H1 (cell line): ENCODE results near the gene DIPK1A. TPM values are rescaled to one million over a fixed set of nuclear protein-coding genes. Genes with fewer than 3 reads are reported as not detected.

Experiments used
- CHD7 ChIP-seq: fragments of 300-600 bp; sonication (generic); IDR thresholded peaks from 2 replicates; pipeline ENCODE4 v1.7.1; 2012; ENCODE audit warnings: low read length, moderate library complexity, mild to moderate bottlenecking, inconsistent platforms; ENCODE audit not compliant: insufficient replicate concordance
- EP300 ChIP-seq, 2 experiments: IDR thresholded peaks; 1 replicate in 1 of 2; 2 replicates in 1 of 2; pipeline ENCODE4 v1.6.1; 2011 to 2012; ENCODE audit warnings: low read depth in 2 of 2, low read length in 2 of 2, mild to moderate bottlenecking in 2 of 2, borderline replicate concordance in 1 of 2, inconsistent platforms in 1 of 2, moderate library complexity in 1 of 2
- SP1 ChIP-seq: IDR thresholded peaks from 2 replicates; pipeline ENCODE4 v1.6.1; 2011; ENCODE audit warnings: low read depth, low read length
- polyA plus RNA-seq, 7 experiments: library from polyadenylated mRNA; depleted of rRNA in 3 of 7; stranded (reverse) in 5 of 7; unstranded in 2 of 7; fragments of >200 nt in 5 of 7; fragments of 200-250 nt in 2 of 7; gene quantifications; 1 replicate in 5 of 7; 2 replicates in 1 of 7; 4 replicates in 1 of 7; pipeline versions ENCODE4 v1.2.1 to v1.2.3, GENCODE V29; 2011 to 2013; ENCODE audit warnings: missing spikeins in 2 of 7, mixed read lengths in 2 of 7
- total RNA-seq: library from RNA; stranded (reverse); fragmentation: NEBNext Ultra II Directional; extraction: Animal tissue kit (Norgen Biotek cat#: 25700); gene quantifications from 2 replicates; pipeline ENCODE4 v1.2.1, GENCODE V29; 2021
- TF ChIP-seq, protein P1 (sequence below): IDR thresholded peaks from 2 replicates; pipeline ENCODE4 v1.6.1; 2012; ENCODE audit warnings: low read length, inconsistent platforms

Gene DIPK1A
- total and polyA plus RNA-seq, 2 of the 8 experiments (the other 6 are each of a cell fraction or from before 2014, with no cell fraction given): 2.5 to 5.0 TPM

- TF ChIP-seq CHD7 (no peak), EP300 (IDR thresholded peaks at IDR 0.05; ENCODE audit: borderline replicate concordance in 1 of 2, low read depth in 2 of 2, low read length in 2 of 2) (no peak), SP1 (no peak)
- TF ChIP-seq, protein P1, sequence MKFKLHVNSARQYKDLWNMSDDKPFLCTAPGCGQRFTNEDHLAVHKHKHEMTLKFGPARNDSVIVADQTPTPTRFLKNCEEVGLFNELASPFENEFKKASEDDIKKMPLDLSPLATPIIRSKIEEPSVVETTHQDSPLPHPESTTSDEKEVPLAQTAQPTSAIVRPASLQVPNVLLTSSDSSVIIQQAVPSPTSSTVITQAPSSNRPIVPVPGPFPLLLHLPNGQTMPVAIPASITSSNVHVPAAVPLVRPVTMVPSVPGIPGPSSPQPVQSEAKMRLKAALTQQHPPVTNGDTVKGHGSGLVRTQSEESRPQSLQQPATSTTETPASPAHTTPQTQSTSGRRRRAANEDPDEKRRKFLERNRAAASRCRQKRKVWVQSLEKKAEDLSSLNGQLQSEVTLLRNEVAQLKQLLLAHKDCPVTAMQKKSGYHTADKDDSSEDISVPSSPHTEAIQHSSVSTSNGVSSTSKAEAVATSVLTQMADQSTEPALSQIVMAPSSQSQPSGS: no peak
Measured at GRCh38 chr1:92901126-92901525, 60.1 kb downstream of the DIPK1A start (continued).
